Endometrial microvascular endothelial cells (primary cell): ENCODE measurements around the gene SCYGR1. TPM values are rescaled to one million over a fixed set of nuclear protein-coding genes. Genes with fewer than 3 reads are reported as not detected.
"Not testable (repeated sequence)": the region's sequence is repeated elsewhere in the genome, so short reads cannot be mapped to it uniquely, and the experiment has no call there.

Experiments used
- in situ Hi-C: cut with HindIII; loops from 2 replicates; pipeline ENCODE4 v1.10.0; 2017; ENCODE audit warnings: low sequenced_read_pairs, low pct_unique_long_range_greater_than_20kb; ENCODE audit errors: inconsistent ontology term
- total RNA-seq: library from RNA; depleted of rRNA; stranded (reverse); fragments of >200 nt; gene quantifications from one replicate; pipeline ENCODE4 v1.2.3, GENCODE V29; 2015; ENCODE audit errors: inconsistent ontology term

SCYGR1 gene
- total RNA-seq, 1 donor from 2014 or later, result not detected

GRCh38 chr2:227377467-227378351 lies 10.0 kb downstream of the SCYGR1 start:
- in situ Hi-C loops, result no loop called here

- in situ Hi-C loops, result no loop called here
These were observed 10.9 kb downstream of the SCYGR1 start for GRCh38 chr2:227376656-227377396.

- in situ Hi-C loops, result no loop called here
These were observed 13.6 kb downstream of the SCYGR1 start for GRCh38 chr2:227374158-227374557.

- in situ Hi-C loops, result no loop called here
These were observed 14.4 kb downstream of the SCYGR1 start for GRCh38 chr2:227373389-227373788.

- in situ Hi-C loops, result no loop called here
These were observed 16.9 kb downstream of the SCYGR1 start for GRCh38 chr2:227370791-227371312.

- in situ Hi-C loops, result no loop called here
These were observed 17.7 kb downstream of the SCYGR1 start for GRCh38 chr2:227370092-227370491.

- in situ Hi-C loops, result no loop called here
These were observed 19.2 kb downstream of the SCYGR1 start for GRCh38 chr2:227368574-227368973.

- in situ Hi-C loops, result no loop called here
These were observed 20.3 kb downstream of the SCYGR1 start for GRCh38 chr2:227367427-227367795.

- in situ Hi-C loops, result no loop called here
These were observed 20.9 kb downstream of the SCYGR1 start for GRCh38 chr2:227366769-227367426.

GRCh38 chr2:227365833-227366232 lies 21.9 kb downstream of the SCYGR1 start:
- in situ Hi-C loops, result no loop called here

- in situ Hi-C loops, result not testable (repeated sequence)
These were observed 23.0 kb downstream of the SCYGR1 start for GRCh38 chr2:227364585-227365263.

GRCh38 chr2:227363756-227364155 lies 24.0 kb downstream of the SCYGR1 start:
- in situ Hi-C loops, result no loop called here

- in situ Hi-C loops, result no loop called here
These were observed 27.4 kb downstream of the SCYGR1 start for GRCh38 chr2:227360351-227360750.

- in situ Hi-C loops, result no loop called here
These were observed 36.1 kb downstream of the SCYGR1 start for GRCh38 chr2:227351639-227352038.

GRCh38 chr2:227349989-227350612 lies 37.6 kb downstream of the SCYGR1 start:
- in situ Hi-C loops, result no loop called here

GRCh38 chr2:227348324-227348723 lies 39.4 kb downstream of the SCYGR1 start:
- in situ Hi-C loops, result no loop called here

GRCh38 chr2:227347117-227347516 lies 40.6 kb downstream of the SCYGR1 start:
- in situ Hi-C loops, result no loop called here

- in situ Hi-C loops, result no loop called here
These were observed 43.5 kb downstream of the SCYGR1 start for GRCh38 chr2:227344231-227344630.
